ENCODE results near the gene NUBPL.
"Not testable (repeated sequence)": the region's sequence is repeated elsewhere in the genome, so short reads cannot be mapped to it uniquely, and the experiment has no call there.

Gene NUBPL

DNA sequence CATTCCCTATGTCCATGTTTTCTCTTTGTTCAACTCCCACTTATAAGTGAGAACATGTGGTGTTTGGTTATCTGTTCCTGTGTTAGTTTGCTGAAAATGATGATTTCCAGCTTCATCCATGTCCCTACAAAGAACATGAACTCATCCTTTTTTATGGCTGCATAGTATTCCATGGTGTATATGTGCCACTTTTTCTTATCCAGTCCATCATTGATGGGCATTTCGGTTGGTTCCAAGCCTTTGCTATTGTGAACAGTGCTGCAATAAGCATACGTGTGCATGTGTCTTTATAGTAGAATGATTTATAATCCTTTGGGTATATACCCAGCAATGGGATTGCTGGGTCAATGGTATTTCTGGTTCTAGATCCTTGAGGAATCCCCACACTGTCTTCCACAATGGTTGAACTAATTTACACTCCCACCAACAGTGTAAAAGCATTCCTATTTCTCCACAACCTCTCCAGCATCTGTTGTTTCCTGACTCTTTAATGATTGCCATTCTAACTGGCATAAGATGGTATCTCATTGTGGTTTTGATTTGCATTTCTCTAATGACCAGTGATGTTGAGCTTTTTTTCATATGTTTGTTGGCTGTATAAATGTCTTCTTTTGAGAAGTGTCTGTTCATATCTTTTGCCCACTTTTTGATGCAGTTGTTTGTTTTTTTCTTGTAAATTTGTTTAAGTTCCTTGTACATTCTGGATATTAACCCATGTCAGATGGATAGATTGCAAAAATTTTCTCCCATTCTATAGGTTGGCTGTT is 252.7 kb downstream of the NUBPL start:
- not testable (repeated sequence) for DNase-seq (ENCODE audit: low spot score)

DNA sequence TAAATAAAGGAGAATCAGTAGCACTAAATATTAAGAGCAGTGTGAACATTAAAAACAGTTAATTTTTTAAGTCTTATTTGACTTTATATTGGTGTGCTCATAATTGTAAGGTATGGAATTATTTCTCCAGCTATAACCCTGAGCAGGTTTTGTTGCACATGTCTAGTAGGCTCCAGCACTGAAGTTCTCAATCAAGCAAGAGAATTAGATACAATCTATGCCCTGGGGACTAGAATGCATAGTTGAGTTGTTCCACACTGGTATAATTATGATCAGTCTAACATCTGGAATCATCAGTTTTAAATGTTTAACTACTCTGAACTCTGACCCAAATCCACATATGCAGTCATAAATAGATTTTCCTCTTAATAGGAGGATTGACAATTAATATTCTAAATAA is 258.1 kb downstream of the NUBPL start:
- DNase-seq (ENCODE audit: low spot score): no peak

DNA sequence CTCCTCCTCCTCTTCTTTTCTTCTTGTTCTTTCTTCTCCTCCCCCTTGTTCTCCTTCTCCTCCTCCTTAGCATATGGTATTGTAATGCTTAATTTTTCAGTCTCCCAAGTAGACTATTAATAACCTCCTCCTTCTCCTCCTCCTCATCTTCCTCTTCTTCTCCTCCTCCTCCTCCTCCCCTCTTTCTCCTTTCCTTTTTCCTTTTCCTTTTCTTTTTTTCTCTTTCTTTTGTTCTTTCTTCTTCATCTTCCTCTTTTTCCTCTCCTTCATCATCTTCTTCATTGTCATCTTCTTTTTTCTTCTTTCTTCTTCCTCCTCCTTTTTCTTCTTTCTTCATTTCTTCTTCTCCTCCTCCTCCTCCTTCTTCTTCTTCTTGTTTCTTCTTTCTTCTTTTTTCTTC is 264.3 kb downstream of the NUBPL start:
- no peak for DNase-seq (ENCODE audit: low spot score)

DNA sequence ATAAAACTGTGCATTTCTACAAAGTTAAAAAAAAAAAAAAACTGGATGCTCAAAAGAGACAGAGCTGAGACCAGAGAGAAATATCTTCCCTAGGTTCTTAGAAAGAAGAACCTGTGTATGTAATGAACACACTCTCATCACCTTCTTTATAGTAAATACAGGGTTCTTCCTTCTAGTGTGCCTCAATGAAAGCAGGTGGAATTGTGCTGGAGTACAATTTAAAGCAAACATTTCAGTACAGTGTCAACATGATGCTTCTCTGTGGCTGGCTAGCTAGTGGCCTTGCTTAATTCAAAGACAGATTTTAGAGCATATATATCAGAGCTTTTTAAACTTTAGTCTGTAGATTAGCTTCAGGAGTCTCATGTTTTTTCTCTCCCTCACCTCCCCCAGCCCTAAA is 266.1 kb downstream of the NUBPL start:
- no peak for DNase-seq (ENCODE audit: low spot score)

DNA sequence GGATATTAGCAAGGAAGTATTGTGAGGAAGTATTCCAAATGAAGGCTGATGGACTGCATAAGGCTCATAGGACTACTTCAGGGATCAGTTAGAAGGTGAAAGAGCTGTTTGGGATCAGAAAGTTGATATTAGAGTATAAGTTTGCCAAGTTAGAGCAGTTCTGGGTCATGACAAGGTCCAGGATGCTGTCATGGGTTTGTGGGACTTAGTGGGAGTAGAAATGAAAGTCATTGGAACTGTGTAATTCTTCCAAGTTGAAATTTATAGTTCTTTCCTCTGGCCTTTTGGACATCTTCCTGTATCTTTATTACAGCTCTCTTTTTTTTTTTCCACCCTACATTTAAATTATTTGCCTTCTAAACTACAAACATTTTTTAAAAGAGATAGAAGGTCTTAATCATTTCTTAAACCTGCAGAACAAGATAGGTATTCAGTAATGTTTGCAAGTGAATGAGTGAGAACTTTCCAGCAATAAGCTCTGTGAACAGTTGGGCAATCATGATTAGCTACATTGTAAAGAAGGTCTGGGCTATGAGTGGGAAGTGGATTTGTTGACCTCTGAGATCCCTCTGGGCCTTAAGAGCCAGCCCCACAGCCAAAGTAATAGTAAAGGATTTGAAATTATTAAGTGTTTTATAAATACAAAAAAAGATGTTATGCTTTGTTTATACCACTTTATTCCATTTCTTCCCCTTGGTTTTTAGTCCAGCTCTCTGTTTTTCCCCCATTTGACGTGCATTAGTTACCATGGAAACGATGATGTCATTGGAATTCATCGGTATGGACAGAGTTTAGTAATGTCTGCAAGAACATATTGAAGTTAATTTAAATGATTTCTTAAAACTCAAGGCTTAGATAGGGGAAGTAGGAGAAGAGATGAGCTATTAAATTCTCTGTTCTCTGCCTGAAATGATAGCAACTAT is 268.0 kb downstream of the NUBPL start:
- no peak for DNase-seq (ENCODE audit: low spot score)

DNA sequence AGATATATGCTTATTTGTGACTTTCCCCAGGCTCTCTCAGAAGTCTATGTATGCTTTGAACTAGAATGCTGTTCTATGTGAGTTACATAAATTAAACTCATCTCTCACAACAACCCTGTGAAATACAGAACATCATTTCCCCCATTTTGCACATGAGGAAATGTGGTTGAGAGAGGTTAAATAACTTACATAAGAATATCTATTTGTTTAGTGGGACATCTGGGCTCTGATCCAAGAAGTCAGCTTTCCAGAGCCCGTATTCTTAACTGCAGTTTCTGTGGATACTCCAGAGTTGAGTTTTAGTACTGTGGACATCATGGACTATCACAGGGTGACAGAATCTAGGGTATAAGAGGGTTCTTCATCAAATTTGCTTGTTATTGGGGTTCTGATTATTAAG is 273.4 kb downstream of the NUBPL start:
- DNase-seq (ENCODE audit: low spot score): no peak

DNA sequence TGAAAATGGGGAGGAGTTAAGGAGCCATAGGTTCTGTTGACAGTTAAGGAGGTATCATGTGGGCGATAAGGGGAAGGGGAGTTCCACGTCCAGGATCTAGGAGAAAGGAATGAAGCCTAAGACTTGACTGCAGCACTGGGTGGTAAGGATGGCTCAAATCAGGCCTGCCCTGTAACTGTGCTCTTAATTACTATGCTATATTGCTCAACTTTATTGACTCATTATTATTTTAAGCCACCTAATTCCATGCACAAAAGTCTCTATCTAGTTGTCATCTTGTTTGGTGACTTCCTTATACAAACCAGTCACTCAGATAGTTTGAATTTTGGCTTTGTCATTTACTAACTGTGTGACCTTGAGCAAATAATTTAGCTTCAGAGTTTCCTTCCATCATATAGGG is 273.8 kb downstream of the NUBPL start:
- no peak for DNase-seq (ENCODE audit: low spot score)

DNA sequence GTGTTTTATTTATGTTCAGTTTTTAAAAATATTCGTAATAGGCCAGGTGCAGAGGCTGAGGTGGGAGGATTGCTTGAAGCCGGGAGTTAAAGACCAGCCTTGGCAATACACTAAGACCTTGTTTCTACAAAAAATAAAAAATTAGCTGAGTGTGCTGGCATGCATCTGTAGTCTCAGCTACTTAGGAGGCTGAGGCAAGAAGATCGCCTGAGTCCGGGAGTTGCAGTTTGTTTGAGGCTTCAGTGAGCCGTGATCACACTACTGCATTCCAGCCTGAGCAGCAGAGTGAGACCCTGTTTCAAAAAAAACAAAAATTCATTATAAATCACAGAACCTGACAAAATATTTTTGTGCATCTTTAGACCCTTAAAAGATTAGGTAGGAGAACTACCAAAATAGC is 275.8 kb downstream of the NUBPL start:
- DNase-seq (ENCODE audit: low spot score): no peak

DNA sequence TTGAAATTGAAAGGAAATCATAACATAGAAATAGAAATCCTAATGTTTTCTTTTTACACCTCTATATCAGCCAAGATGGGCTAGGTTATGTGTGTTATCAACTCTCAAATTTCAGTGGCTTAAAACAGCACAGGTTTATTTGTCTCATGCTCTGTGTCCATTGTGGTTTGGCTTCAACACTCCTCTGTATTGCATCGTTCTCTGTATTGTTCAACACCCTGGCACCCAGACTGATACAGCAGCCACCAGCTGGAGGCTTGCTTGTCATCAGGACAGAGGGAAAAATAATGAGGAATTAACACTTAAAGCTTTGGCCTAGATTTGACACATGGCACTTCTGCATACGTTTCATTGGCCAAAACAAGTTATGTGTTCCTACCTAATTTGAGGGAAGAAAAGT is 281.7 kb downstream of the NUBPL start:
- no peak for DNase-seq (ENCODE audit: low spot score)

DNA sequence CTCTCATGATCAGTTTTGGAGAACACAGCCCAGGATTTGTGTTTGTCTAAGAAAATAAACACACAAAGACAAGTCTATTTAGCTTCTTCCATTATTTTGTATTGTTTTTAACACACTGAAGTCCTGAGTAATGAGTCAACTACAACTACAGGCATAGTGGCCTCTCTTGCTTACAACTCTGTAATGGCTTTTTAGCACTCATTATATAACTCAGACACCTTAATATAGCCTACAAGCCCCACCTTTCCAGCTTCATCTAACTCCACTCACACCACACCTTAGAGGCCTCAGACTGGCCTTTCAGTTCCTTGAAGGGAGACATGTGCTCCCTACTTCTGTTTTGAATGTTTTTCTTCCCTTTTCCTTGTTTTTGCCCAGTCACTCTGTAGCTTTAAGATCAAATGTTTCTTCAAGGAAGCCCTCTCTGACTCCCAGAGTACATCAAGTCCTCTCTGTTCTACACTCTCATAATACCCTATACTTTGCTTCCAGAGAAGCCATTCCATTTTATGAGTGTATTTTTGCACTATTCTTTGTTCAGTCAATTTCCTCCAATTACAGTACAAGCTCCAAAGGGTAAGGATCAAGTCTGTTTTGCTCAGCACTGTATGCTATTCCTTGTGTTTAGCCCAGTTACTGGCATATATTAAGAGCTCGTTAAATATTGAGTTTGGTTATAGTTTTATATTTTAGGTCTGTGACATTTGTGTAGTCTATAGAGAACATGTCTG is 282.3 kb downstream of the NUBPL start:
- DNase-seq (ENCODE audit: low spot score): peak; percentile 2

DNA sequence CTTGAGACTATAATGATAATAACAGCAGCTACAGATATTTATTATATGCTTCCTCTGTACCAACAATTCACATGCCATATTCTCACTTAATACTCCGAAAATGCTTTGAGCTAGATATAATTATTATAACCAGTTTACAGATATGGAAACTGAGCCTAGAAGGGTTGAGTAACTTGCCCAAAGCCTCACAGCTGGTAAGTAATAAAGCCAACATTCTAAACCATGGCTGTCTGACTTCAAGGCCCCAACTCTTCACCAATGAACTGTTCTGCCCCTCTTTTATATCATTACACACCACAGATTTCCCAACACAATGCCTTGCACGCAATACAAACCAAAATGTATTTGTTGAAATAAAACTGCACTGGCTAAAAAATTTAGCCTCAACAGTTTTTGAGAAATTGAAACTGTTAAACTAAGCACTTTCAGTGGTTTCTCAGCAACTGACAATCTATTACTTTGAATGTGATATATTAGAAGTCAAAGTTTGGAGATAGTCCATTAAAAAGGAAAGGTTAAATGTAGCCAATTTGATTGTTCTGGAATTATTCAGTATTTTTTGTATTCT is 293.4 kb downstream of the NUBPL start:
- no peak for DNase-seq (ENCODE audit: low spot score)

DNA sequence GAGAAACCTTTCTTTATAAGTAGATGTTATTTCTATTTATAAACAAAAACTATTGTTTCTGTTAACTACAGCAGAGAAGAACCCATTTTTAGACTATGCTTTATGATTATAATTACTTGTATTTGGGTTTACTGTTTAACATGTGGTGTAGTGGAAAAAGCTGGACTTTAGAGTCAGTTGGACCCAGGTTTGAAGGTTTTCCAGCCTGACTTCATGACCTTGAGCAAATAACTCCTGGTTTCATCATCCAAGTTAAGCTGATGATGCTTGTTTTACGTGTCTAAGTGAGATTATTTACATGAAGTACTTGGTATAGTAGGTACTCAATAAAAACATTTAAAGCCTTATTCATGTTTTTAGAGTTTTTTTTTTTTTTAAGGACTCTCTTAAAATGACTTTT is 294.1 kb downstream of the NUBPL start:
- DNase-seq (ENCODE audit: low spot score): no peak

DNA sequence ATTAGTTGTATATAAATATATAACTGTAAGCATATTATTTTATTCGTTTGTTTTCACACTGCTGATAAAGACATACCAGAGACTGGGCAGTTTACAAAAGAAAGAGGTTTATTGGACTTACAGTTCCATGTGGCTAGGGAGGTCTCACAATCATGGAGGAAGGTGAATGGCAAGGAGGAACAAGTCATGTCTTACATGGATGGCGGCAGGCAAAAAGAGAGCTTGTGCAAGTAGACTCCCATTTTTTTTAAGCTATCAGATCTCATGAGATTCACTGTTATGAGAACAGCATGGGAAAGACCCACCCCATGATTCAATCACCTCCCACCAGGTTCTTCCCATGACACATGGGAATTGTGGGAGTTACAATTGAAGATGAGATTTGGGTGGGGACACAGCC is 294.8 kb downstream of the NUBPL start:
- not testable (repeated sequence) for DNase-seq (ENCODE audit: low spot score)

DNA sequence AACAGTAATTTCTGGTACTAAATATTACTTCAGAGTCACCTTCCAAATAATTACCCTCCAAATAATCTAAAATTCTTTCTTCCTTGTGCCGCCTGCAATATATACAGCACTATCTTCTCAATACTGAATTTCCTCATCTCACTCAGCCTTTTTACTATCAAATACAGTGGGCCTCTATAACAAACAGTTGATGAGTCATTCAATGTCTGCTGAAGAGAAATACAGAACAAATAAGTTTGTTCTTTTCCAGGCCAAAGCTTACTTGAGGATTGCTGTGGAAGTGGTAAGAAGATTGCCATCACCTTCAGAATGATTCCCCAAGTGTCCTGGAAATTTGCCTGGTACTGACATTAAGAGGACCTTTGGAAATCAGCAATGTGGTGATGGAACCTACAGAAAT is 297.7 kb downstream of the NUBPL start:
- no peak for DNase-seq (ENCODE audit: low spot score)

DNA sequence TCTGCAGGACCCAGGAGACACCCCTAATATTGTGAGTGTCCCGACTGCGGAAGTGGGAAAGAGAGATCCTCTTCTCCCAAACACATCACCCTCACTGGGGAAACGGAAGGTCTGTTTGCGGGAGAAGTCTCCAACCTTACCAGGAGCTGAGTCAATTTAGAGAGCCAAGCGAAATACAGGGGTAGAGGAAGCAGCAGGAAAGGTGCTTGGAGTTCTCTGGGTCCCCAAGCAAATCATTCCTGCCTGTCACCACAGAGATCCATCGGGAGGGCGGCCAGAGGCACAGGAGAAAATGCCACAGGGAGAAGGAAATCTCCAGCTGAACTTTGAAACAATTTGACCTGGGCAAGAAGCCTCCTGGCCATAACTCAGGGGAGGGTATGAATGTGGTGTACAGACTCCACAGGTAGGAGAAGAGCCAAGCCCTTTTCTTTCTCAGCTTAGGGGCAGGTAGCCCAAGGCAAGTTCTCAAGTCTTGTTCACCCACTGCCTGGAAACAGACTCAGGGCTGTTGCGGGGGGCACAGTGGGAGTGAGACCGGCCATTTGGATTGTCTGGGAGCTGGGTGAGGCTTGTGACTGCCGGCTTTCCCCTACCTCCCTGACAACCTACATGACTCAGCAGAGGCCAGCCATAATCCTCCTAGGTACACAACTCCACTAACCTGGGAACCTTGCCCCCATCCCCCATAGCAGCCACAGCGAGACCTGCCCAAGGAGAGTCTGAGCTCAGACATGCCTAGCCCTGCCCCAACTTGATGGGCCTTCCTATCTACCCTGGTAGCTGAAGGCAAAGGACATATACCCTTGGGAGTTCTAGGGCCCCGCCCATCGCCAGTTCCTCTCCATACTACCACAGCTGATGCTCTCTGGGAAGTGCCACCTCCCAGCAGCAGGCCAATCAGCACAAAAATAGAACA is 304.0 kb downstream of the NUBPL start:
- DNase-seq (ENCODE audit: low spot score): no peak

DNA sequence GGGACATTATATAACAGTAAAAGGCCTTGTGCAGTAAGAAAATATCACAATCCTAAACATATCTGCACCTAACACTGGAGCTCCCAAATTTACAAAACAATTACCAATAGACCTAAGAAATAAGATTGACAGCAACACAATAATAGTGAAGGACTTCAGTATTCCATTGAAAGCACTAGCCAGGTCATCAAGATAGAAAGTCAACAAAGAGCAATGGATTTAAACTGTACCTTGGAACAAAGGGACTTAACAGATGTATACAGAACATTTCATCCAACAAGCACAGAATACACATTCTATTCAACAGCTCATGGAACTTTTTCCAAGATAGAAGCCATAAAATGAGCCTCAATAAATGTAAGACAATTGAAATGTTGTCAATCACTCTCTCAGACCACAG is 306.4 kb downstream of the NUBPL start:
- DNase-seq (ENCODE audit: low spot score): no peak

DNA sequence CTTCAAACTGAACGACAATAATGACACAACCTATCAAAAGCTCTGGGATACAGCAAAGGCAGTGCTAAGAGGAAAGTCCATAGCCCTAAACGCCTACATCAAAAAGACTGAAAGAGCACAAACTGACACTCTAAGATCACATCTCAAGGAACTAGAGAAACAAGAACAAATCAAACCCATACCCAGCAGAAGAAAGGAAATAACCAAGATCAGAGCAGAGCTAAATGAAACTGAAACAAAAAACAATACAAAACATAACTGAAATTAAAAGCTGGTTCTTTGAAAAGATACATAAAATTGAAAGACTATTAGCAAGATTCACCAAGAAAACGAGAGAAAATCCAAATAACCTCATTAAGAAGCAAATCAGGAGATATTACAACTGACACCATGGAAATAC is 306.9 kb downstream of the NUBPL start:
- DNase-seq (ENCODE audit: low spot score): not testable (repeated sequence)

DNA sequence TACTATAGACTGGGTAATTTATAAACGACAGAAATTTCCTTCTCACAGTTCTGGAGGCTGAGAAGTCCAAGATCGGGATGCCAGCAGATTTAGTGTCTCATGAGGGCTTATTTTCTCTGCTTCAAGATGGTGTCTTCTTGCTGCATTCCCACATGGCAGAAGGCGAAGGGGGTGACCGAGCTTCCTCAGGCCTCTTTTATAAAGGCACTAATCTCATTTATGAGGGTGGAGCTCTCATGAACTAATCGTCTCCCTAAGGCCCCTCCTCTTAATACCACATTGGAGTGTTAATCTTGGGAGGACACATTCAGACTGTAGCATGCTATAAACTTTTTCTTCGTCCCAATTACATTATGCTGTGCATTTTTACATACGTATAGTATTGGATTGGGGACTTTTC is 315.5 kb downstream of the NUBPL start:
- DNase-seq (ENCODE audit: low spot score): no peak

DNA sequence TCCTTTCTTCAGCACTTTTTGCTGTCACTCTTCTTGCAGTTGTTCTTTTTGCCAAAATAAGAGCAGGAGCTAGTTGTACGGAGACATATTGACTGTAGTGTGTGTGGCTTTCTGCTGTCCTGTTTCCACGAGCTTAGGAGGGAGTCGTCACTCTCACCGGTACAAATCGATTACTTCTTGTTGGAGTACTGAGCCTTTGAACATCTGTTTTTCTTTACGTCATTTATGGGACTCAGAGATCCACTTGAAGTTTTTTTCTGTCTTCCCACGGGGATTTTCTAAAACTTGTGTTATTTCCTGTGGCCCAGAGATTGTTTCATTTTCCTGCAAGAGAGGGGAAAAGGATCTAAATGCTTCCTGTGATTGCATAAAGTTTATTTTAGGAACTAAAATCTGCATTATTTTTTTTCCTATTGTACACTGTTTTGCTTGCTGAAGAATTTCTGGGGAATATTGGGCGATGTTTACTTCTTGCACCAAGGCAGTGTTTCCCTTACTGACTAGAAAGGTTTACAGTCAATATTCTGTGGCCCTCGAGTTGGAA is 316.1 kb downstream of the NUBPL start:
- no peak for DNase-seq (ENCODE audit: low spot score)

DNA sequence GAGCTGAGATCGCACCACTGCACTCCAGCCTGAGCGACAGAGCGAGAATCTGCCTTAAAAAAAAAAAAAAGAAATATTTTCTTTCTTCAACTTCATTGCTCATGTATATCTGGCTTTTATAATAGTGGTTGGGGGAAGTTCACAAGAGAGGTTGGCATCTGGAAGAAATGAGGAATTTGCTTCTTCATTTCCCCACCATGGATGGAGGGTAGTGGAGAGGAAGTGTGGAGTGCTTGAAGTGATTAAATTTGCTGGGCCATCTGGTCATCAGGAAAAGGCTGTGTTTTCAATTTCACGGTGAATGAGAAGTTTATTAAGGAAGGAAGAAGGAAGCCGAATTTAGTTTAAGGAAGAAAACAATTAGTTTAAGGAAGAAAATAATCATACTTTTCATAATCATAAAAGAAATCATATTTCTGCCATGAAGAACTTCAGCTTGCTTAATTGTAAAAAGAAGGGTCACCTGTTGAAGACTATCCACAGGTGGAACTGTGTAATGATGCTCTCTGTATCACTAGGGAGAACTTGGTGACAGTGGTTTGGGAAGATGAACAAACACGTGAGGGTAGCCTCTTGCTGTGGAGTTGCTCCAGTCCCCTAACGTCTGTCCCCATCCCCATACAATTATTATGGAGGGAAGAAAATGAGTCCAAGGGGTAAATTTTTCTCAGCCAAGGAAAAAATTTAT is 318.6 kb downstream of the NUBPL start:
- DNase-seq (ENCODE audit: low spot score): no peak

All from SW480 (cell line).